K562 (cell line): ENCODE results near the gene SCARF2. TPM values are rescaled to one million over a fixed set of nuclear protein-coding genes. Genes with fewer than 3 reads are reported as not detected.

Experiments
- ATAC-seq: fragments of 200-7000 bp; cut with Tn5 transposase; 3 replicates; pipeline ENCODE4 v1.9.1; 2020; ENCODE audit warnings: moderate library complexity
- BruUV-seq: library from RNA; stranded (reverse); fragments of 400-500 nt; replicated peaks from 2 replicates; lab custom pipeline; 2021; lab: Mats Ljungman, UMichigan
- CTCF ChIA-PET: fragments of 300-600 bp; formaldehyde crosslinking; extraction: SDS; loops from one replicate; lab custom pipeline; 2021; ENCODE audit warnings: low intra/inter-chr PET ratio; lab: Yijun Ruan, JAX
- POLR2A ChIA-PET: fragments of 300-600, 350-650 bp; sonication (Branson Sonifier 250); formaldehyde crosslinking; extraction: SDS; loops from one replicate; lab custom pipeline; 2021; ENCODE audit warnings: antibody characterized with exemption, inconsistent platforms; lab: Yijun Ruan, JAX
- DNase-seq, 4 experiments: peaks; one replicate each; pipeline versions ENCODE4 v3.0.0 to v3.0.0-alpha.2; 2011 to 2018; ENCODE audit warnings: low spot score in 3 of 4, mixed read lengths in 3 of 4; ENCODE audit errors: extremely low read depth in 1 of 4
- FAIRE-seq: peaks from 2 replicates; lab custom pipeline; 2011; peaks lifted over from hg19 to GRCh38; lab: Jason Lieb, UNC
- H2AFZ ChIP-seq: 2 replicates; pipeline ENCODE4 v1.6.0; 2011; ENCODE audit warnings: low read depth, low read length, control low read depth, inconsistent platforms
- H3K27ac ChIP-seq: fragments of 200-600 bp; 3 replicates; pipeline ENCODE4 v1.8.0; 2011; ENCODE audit warnings: low read depth, mild to moderate bottlenecking, control low read depth, inconsistent platforms, low read length, moderate library complexity, mixed read lengths; ENCODE audit errors: extremely low read depth
- H3K27me3 ChIP-seq, 2 experiments: fragments of 300-600 bp in 1 of 2; 2 replicates in 1 of 2; 3 replicates in 1 of 2; pipeline versions ENCODE4 v1.6.0 to v1.8.0; 2011; ENCODE audit warnings: inconsistent platforms in 2 of 2, low read length in 2 of 2, mild to moderate bottlenecking in 1 of 2, mixed read lengths in 1 of 2, moderate library complexity in 1 of 2; ENCODE audit not compliant: control insufficient read depth in 2 of 2, insufficient read depth in 2 of 2
- H3K36me3 ChIP-seq: fragments of 300-600 bp; 3 replicates; pipeline ENCODE4 v1.8.0; 2011; ENCODE audit warnings: mild to moderate bottlenecking, low read length, inconsistent platforms; ENCODE audit not compliant: control insufficient read depth, insufficient read depth
- H3K4me1 ChIP-seq, 2 experiments: fragments of 200-600 bp in 1 of 2; replicated peaks in 1 of 2; 2 replicates in 1 of 2; 3 replicates in 1 of 2; pipeline versions ENCODE4 v1.5.1 to v1.8.0; 2011; ENCODE audit warnings: inconsistent platforms in 2 of 2, low read length in 2 of 2, mild to moderate bottlenecking in 1 of 2, mixed read lengths in 1 of 2, moderate library complexity in 1 of 2; ENCODE audit not compliant: control insufficient read depth in 2 of 2, insufficient read depth in 2 of 2
- H3K4me2 ChIP-seq: 2 replicates; pipeline ENCODE4 v1.6.1; 2011; ENCODE audit warnings: low read length, control low read depth, inconsistent platforms, mixed read lengths; ENCODE audit not compliant: insufficient read depth
- H3K4me3 ChIP-seq: fragments of 200-600 bp; sonication (generic), shearing (Covaris generic); 2 replicates; pipeline ENCODE4 v1.5.1; 2016; ENCODE audit warnings: control low read depth, inconsistent platforms
- H3K79me2 ChIP-seq: fragments of 200-600 bp; 3 replicates; pipeline ENCODE4 v1.8.0; 2011; ENCODE audit warnings: low read length, inconsistent platforms; ENCODE audit not compliant: control insufficient read depth, insufficient read depth
- H3K9ac ChIP-seq, 2 experiments: 2 replicates each; pipeline versions ENCODE4 v1.6.0 to v1.6.1; 2011; ENCODE audit warnings: low read depth in 2 of 2, low read length in 2 of 2, control low read depth in 1 of 2, inconsistent platforms in 1 of 2, mild to moderate bottlenecking in 1 of 2, mixed read lengths in 1 of 2; ENCODE audit not compliant: insufficient read depth in 1 of 2
- H3K9me1 ChIP-seq: one replicate; pipeline ENCODE4 v1.6.0; 2011; ENCODE audit warnings: inconsistent platforms, mild to moderate bottlenecking, low read length, moderate library complexity; ENCODE audit not compliant: control insufficient read depth, insufficient read depth
- H3K9me3 ChIP-seq: replicated peaks from 2 replicates; pipeline ENCODE4 v1.5.1; 2011; ENCODE audit warnings: low read depth, low read length, inconsistent platforms; ENCODE audit not compliant: control insufficient read depth, insufficient read depth
- H4K20me1 ChIP-seq: replicated peaks from 2 replicates; pipeline ENCODE4 v1.6.1; 2011; ENCODE audit warnings: low read length, inconsistent platforms, mixed read lengths; ENCODE audit not compliant: control insufficient read depth, insufficient read depth
- CAMTA2 ChIP-seq: fragments of 250-450 bp; sonication (Bioruptor Pico); conservative IDR thresholded peaks from 2 replicates; pipeline ENCODE4 v1.5.1; 2022
- CBFB ChIP-seq: sonication (generic); formaldehyde crosslinking; IDR thresholded peaks from 2 replicates; pipeline ENCODE4 v1.4.0; 2020; ENCODE audit warnings: mild to moderate bottlenecking, missing genetic modification reagents
- FOXP1 ChIP-seq: sonication (generic); formaldehyde crosslinking; IDR thresholded peaks from 2 replicates; pipeline ENCODE4 v1.8.0; 2022; ENCODE audit warnings: mild to moderate bottlenecking, missing genetic modification reagents
- GTF2F1 ChIP-seq: IDR thresholded peaks from 2 replicates; pipeline ENCODE4 v1.6.1; 2011; ENCODE audit warnings: low read depth, low read length, improper control_type of control experiment
- MAX ChIP-seq: sonication (generic); formaldehyde crosslinking; IDR thresholded peaks from 2 replicates; pipeline ENCODE4 v1.9.0; 2022; ENCODE audit warnings: mild to moderate bottlenecking, missing genetic modification reagents
- NRF1 ChIP-seq, 2 experiments: fragments of 450-650 bp; IDR thresholded peaks in 1 of 2; conservative IDR thresholded peaks in 1 of 2; 2 replicates each; pipeline ENCODE4 v1.6.1; 2014; ENCODE audit warnings: mild to moderate bottlenecking in 2 of 2
- PRDM10 ChIP-seq: fragments of 450-650 bp; IDR thresholded peaks from 2 replicates; pipeline ENCODE4 v1.6.1; 2018; ENCODE audit not compliant: partially characterized antibody
- SRSF9 ChIP-seq: fragments of 200-400 bp; formaldehyde crosslinking; IDR thresholded peaks from 2 replicates; pipeline ENCODE4 v1.6.1; 2017; ENCODE audit warnings: low read depth, low read length, borderline replicate concordance
- TAF15 ChIP-seq: fragments of 200-400 bp; formaldehyde crosslinking; IDR thresholded peaks from 2 replicates; pipeline ENCODE4 v1.6.1; 2017; ENCODE audit warnings: mild to moderate bottlenecking, low read depth, low read length, moderate library complexity
- TEAD4 ChIP-seq, 2 experiments: sonication (generic) in 1 of 2; formaldehyde crosslinking in 1 of 2; IDR thresholded peaks; 2 replicates each; pipeline versions ENCODE4 v1.6.1 to v1.8.0; 2012 to 2022; ENCODE audit warnings: borderline replicate concordance in 1 of 2, inconsistent platforms in 1 of 2, low read length in 1 of 2, mild to moderate bottlenecking in 1 of 2, missing genetic modification reagents in 1 of 2
- THAP12 ChIP-seq: fragments of 250-450 bp; sonication (Bioruptor Pico); IDR thresholded peaks from 2 replicates; pipeline ENCODE4 v1.9.0; 2021; ENCODE audit warnings: mild to moderate bottlenecking, inconsistent platforms
- ZBTB7A ChIP-seq: IDR thresholded peaks from 2 replicates; pipeline ENCODE4 v1.6.1; 2011; ENCODE audit warnings: low read depth, mild to moderate bottlenecking, low read length, moderate library complexity, borderline replicate concordance; ENCODE audit not compliant: control insufficient read depth
- ZNF282 ChIP-seq: sonication (generic); formaldehyde crosslinking; IDR thresholded peaks from 2 replicates; pipeline ENCODE4 v1.8.1; 2023; ENCODE audit warnings: missing genetic modification reagents
- ZSCAN32 ChIP-seq: fragments of 450-650 bp; formaldehyde crosslinking; IDR thresholded peaks from 2 replicates; pipeline ENCODE4 v1.4.0; 2020; ENCODE audit warnings: mild to moderate bottlenecking, moderate library complexity
- WGBS: fragments of 100-300 bp; shearing (Covaris generic); methylation state at CpG from one replicate; pipeline ENCODE4 v1.1.6; 2016; ENCODE audit warnings: low coverage, mixed read lengths; ENCODE audit not compliant: insufficient coverage; ENCODE audit errors: missing lambda C conversion rate; 5-methylcytosine and 5-hydroxymethylcytosine counted together
- in situ Hi-C: fragments of 300-500 bp; cut with MboI; formaldehyde crosslinking; loops from 4 replicates; pipeline ENCODE4 v1.15.0; 2018; ENCODE audit warnings: inconsistent platforms, mixed read lengths
- intact Hi-C: fragments of 100-400 bp; cut with micrococcal nuclease; formaldehyde crosslinking; loops from 2 replicates; pipeline ENCODE4 v1.14.2; 2022
- polyA plus RNA-seq, 8 experiments: library from polyadenylated mRNA; depleted of rRNA in 4 of 8; stranded (reverse) in 5 of 8; unstranded in 3 of 8; fragments of >200 nt; fragmentation: Nextera tagmentation in 2 of 8; fragmentation: Illumina TruSeq in 1 of 8; extraction: Ambion mirVana in 2 of 8; extraction: Trizol in 1 of 8; gene quantifications; 2 replicates each; pipeline versions ENCODE4 v1.2.1 to v1.2.3, GENCODE V29; 2011 to 2014; ENCODE audit warnings: inconsistent platforms in 1 of 8, missing spikeins in 1 of 8
- total RNA-seq, 7 experiments: library from RNA; depleted of rRNA in 6 of 7; stranded (reverse); fragments of >200 nt in 6 of 7; fragmentation: Illumina TruSeq in 2 of 7; extraction: Trizol in 2 of 7; gene quantifications; 2 replicates each; pipeline versions ENCODE4 v1.2.1 to v1.2.3, GENCODE V29; 2011 to 2021; ENCODE audit warnings: low replicate concordance in 1 of 7

The SCARF2 gene
- total and polyA plus RNA-seq, 9 of the 15 experiments (the other 6 are each of a cell fraction or from before 2014, with no cell fraction given), result 0.06 to 0.32 (median 0.21) TPM; not detected in 5

- H3K4me1 ChIP-seq, result peaks cover 0 to 13% of the 10 kb centered on the region in 2 experiments; a peak in 1 of 5 replicates
- WGBS, result 27% methylated on average over 21 of the region's 21 CpGs
- in situ Hi-C loops, result no loop called here
- H3K9me1 ChIP-seq, result no peaks in the 10 kb centered on the region
- intact Hi-C loops, result no loop called here
- peak overlapping the region in 1 of 2 experiments; percentile 32; a peak in 2 of 4 replicates for H3K9ac ChIP-seq
- H3K27me3 ChIP-seq, result peaks cover 29 to 49% of the 10 kb centered on the region in 2 experiments; a peak in 4 of 5 replicates
- ChIA-PET CTCF (interaction anchor here (0.9 kb wide), 1 partner anchor 11 kb away, joined by 4 read pairs; no protein-coding TSS in a partner anchor), POLR2A (interaction anchor here (0.6 to 3.3 kb wide), 7 partner anchors 8 to 34 kb away, joined by 3 to 17 read pairs (median 4); no protein-coding TSS in a partner anchor)
- no peak for FAIRE-seq
- H3K27ac ChIP-seq, result no peak overlapping the region
- H3K4me3 ChIP-seq, result no peak overlapping the region
- no peak overlapping the region for H3K4me2 ChIP-seq
- no peak for ATAC-seq
- H2AFZ ChIP-seq, result no peak overlapping the region
- no peaks in the 10 kb centered on the region for H3K79me2 ChIP-seq
- BruUV-seq, result no TSS peak
- H3K36me3 ChIP-seq, result no peaks in the 10 kb centered on the region
- DNase-seq, result no peak
- no peaks in the 10 kb centered on the region for H3K9me3 ChIP-seq
- peaks cover 10% of the 10 kb centered on the region; the same call in 1 of the 2 replicates for H4K20me1 ChIP-seq
- TF ChIP-seq SRSF9 (no peak), PRDM10 (peak; percentile 72), THAP12 (CRISPR knock-in tag) (0 out of 2 replicates have a peak, but pooled peaks have one; percentile 39), TEAD4 (IDR thresholded peaks at IDR 0.05; ENCODE audit: low read length) (no peak), TEAD4 (CRISPR knock-in tag; IDR thresholded peaks at IDR 0.05; ENCODE audit: borderline replicate concordance) (peak; percentile 51; the same call in 1 of the 2 replicates), NRF1 (conservative IDR thresholded peaks at IDR 0.05 in 1 of 2, IDR thresholded peaks at IDR 0.05 in 1 of 2) (peak in 1 of 2 experiments; percentile 31; a peak in 1 of 4 replicates), ZNF282 (CRISPR knock-in tag) (0 out of 2 replicates have a peak, but pooled peaks have one; percentile 48), GTF2F1 (no peak), MAX (CRISPR knock-in tag) (peak; percentile 43; the same call in 1 of the 2 replicates), CBFB (CRISPR knock-in tag) (0 out of 2 replicates have a peak, but pooled peaks have one; percentile 42), FOXP1 (CRISPR knock-in tag) (peak; percentile 26; the same call in 1 of the 2 replicates), CAMTA2 (no peak), TAF15 (peak; percentile 89; the same call in 1 of the 2 replicates), ZBTB7A (0 out of 2 replicates have a peak, but pooled peaks have one; percentile 9), ZSCAN32 (CRISPR knock-in tag) (no peak)
Measured at GRCh38 chr22:20446383-20446970, 8.9 kb upstream of the SCARF2 start.
